Measurements from ENCODE around the gene AAR2. TPM values are rescaled to one million over a fixed set of nuclear protein-coding genes. Genes with fewer than 3 reads are reported as not detected.

Gene AAR2
- total RNA-seq, 1 donor from 2014 or later, result 13.7 TPM

GRCh38 chr20:36237477-36237876 is 1.2 kb downstream of the AAR2 start:
- TF ChIP-seq CTCF (IDR thresholded peaks at IDR 0.05; ENCODE audit: insufficient read depth, low read length, severe bottlenecking), result no peak
- Histone ChIP-seq H3K27me3 (ENCODE audit: control insufficient read depth, insufficient read depth, low read length) (no peaks in the 10 kb centered on the region), H3K4me3 (ENCODE audit: low read depth, low read length) (peak overlapping the region; percentile 74), H3K36me3 (ENCODE audit: control insufficient read depth, insufficient read depth, low read length) (peaks cover 10% of the 10 kb centered on the region)
- DNase-seq (ENCODE audit: low read depth) (no peak), FAIRE-seq (no peak)

GRCh38 chr20:36238153-36238552 is 1.9 kb downstream of the AAR2 start:
- DNase-seq (ENCODE audit: low read depth) (no peak), FAIRE-seq (no peak)
- H3K4me3 ChIP-seq (ENCODE audit: low read depth, low read length), result no peak overlapping the region
- peaks cover 10% of the 10 kb centered on the region for H3K36me3 ChIP-seq (ENCODE audit: control insufficient read depth, insufficient read depth, low read length)
- TF ChIP-seq CTCF (IDR thresholded peaks at IDR 0.05; ENCODE audit: insufficient read depth, low read length, severe bottlenecking), result no peak
- no peaks in the 10 kb centered on the region for H3K27me3 ChIP-seq (ENCODE audit: control insufficient read depth, insufficient read depth, low read length)

- H3K36me3 ChIP-seq (ENCODE audit: control insufficient read depth, insufficient read depth, low read length), result peaks cover 10% of the 10 kb centered on the region
- no peak for FAIRE-seq
- no peaks in the 10 kb centered on the region for H3K27me3 ChIP-seq (ENCODE audit: control insufficient read depth, insufficient read depth, low read length)
- TF ChIP-seq CTCF (IDR thresholded peaks at IDR 0.05; ENCODE audit: insufficient read depth, low read length, severe bottlenecking), result no peak
- H3K4me3 ChIP-seq (ENCODE audit: low read depth, low read length), result no peak overlapping the region
- DNase-seq (ENCODE audit: low read depth), result peak; percentile 79
These were observed 2.5 kb downstream of the AAR2 start for GRCh38 chr20:36238760-36239159.

GRCh38 chr20:36240076-36240475 is 3.8 kb downstream of the AAR2 start:
- Histone ChIP-seq H3K27me3 (ENCODE audit: control insufficient read depth, insufficient read depth, low read length) (no peaks in the 10 kb centered on the region), H3K36me3 (ENCODE audit: control insufficient read depth, insufficient read depth, low read length) (peaks cover 10% of the 10 kb centered on the region), H3K4me3 (ENCODE audit: low read depth, low read length) (no peak overlapping the region)
- FAIRE-seq (no peak), DNase-seq (ENCODE audit: low read depth) (no peak)
- TF ChIP-seq CTCF (IDR thresholded peaks at IDR 0.05; ENCODE audit: insufficient read depth, low read length, severe bottlenecking), result no peak

GRCh38 chr20:36241678-36242077 is 5.4 kb downstream of the AAR2 start:
- H3K4me3 ChIP-seq (ENCODE audit: low read depth, low read length), result no peak overlapping the region
- DNase-seq (ENCODE audit: low read depth), result no peak
- FAIRE-seq, result no peak
- peaks cover 15% of the 10 kb centered on the region for H3K36me3 ChIP-seq (ENCODE audit: control insufficient read depth, insufficient read depth, low read length)
- no peaks in the 10 kb centered on the region for H3K27me3 ChIP-seq (ENCODE audit: control insufficient read depth, insufficient read depth, low read length)
- no peak for TF ChIP-seq CTCF (IDR thresholded peaks at IDR 0.05; ENCODE audit: insufficient read depth, low read length, severe bottlenecking)

- Histone ChIP-seq H3K27me3 (ENCODE audit: control insufficient read depth, insufficient read depth, low read length) (no peaks in the 10 kb centered on the region), H3K4me3 (ENCODE audit: low read depth, low read length) (no peak overlapping the region), H3K36me3 (ENCODE audit: control insufficient read depth, insufficient read depth, low read length) (peaks cover 15% of the 10 kb centered on the region)
- no peak for TF ChIP-seq CTCF (IDR thresholded peaks at IDR 0.05; ENCODE audit: insufficient read depth, low read length, severe bottlenecking)
- no peak for FAIRE-seq
- no peak for DNase-seq (ENCODE audit: low read depth)
These were observed 7.4 kb downstream of the AAR2 start for GRCh38 chr20:36243726-36244125.

Measured in bronchial epithelial cell (primary cell).